Right lung (tissue), 5 donors: ENCODE results near the gene AIPL1. TPM values are rescaled to one million over a fixed set of nuclear protein-coding genes. Genes with fewer than 3 reads are reported as not detected.

Experiments used
- DNase-seq, 2 donors: peaks; one replicate each; pipeline ENCODE4 v3.0.0-alpha.2; 2013
- polyA plus RNA-seq, 5 donors: library from polyadenylated mRNA; unstranded; fragments of 120-200 nt; gene quantifications; one replicate each; pipeline versions ENCODE4 v1.2.1 to v1.2.3, GENCODE V29; 2013; ENCODE audit warnings: inconsistent platforms in 1 of 5, low replicate concordance in 1 of 5; ENCODE audit not compliant: insufficient read length in 5 of 5, insufficient read depth in 1 of 5

Gene AIPL1
- polyA plus RNA-seq, 5 donors: 0.04 to 0.05 TPM; not detected in 3

DNA sequence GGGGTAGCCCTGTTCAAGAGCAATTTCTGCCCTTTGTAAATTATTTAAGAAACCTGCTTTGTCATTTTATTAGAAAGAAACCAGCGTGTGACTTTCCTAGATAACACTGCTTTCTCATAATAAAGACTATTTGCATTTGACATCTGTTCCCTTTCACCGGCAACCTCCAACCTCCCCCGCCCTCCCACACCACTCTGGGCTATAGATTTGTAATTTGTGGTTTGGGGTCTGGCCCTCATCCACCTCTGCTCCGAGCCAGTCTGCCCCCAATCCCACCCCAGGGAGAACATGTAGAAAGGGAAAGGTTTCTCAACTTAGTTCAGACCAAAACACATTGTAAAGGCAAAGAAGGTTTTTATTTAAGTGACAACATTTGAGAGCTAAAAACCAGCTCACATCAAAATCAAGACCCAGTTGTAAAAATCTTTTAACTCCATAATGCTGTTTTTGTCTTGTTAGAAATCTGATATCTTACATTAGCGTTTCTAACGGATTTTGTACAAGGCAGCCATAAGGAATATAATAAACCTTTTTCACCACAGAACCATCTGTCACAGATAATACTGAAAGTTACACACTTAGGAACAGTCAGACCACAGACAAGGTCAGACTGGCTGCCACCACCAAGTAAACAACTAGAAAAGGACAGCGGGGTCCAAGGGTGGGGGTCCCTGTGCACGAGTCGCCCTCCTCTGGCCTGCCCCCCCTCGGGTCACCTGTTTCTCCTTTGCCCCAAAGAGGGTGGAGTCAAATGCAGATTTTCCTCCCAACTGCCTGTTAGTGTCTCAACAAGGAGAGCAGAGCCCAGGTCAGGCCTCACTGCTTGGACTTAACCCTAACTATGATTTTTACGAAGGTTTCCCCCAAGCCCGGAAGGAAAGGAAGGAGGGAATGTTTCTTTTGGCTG, 16.3 kb upstream of the AIPL1 start:
- DNase-seq: no peak

GRCh38 chr17:6449307-6449706, 14.4 kb upstream of the AIPL1 start:
- no peak for DNase-seq

DNA sequence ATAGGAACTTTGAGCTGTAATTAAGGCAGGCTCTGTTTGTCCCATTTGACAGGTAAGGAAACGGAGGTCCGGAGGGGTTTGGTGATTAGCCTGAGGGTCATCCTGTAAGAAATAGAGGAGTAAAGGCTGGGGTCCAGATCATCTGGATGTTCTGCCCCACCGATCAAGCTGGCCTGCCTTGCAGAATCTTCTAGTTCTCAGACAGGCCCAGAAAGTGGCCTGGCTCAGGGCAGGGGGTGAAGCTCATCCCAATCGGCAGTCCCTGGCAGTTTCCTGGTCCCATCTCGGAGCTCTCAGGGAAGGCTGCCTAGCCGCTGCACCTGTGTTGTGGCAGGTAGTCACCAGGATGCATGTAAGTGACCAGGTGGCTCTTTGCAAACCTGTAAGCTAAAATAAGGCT, 13.6 kb upstream of the AIPL1 start:
- no peak for DNase-seq

DNA sequence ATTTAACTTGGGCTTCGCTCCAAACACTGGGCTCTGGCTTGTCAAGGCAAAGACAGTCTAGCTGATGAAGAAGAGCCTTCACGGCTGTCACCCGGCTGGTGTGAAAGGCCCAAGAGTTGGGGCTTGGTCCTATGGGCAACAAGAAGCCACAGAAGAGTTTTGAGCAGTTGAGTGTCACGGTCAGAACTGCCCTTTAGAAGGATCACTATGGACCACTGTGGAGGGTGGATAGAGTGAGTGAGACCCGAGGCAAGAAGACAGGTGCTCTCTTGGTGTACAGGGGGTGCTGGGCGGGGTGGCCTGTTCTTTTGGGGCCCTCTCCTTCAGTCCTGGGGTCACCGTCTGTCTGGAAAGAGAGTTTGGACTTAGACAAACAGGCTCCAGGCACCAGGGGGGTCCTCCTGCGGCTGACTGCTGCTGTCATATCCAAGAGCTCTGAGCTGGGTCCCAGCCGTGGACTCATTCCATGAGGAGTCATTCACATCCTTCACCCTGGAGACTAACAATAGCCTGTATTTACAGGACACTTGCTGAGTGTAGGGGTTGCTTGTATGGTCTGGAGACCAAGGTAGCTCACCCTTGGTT, 11.7 kb upstream of the AIPL1 start:
- DNase-seq: no peak

- no peak for DNase-seq
Measured at GRCh38 chr17:6444571-6445335, 9.8 kb upstream of the AIPL1 start.

DNA sequence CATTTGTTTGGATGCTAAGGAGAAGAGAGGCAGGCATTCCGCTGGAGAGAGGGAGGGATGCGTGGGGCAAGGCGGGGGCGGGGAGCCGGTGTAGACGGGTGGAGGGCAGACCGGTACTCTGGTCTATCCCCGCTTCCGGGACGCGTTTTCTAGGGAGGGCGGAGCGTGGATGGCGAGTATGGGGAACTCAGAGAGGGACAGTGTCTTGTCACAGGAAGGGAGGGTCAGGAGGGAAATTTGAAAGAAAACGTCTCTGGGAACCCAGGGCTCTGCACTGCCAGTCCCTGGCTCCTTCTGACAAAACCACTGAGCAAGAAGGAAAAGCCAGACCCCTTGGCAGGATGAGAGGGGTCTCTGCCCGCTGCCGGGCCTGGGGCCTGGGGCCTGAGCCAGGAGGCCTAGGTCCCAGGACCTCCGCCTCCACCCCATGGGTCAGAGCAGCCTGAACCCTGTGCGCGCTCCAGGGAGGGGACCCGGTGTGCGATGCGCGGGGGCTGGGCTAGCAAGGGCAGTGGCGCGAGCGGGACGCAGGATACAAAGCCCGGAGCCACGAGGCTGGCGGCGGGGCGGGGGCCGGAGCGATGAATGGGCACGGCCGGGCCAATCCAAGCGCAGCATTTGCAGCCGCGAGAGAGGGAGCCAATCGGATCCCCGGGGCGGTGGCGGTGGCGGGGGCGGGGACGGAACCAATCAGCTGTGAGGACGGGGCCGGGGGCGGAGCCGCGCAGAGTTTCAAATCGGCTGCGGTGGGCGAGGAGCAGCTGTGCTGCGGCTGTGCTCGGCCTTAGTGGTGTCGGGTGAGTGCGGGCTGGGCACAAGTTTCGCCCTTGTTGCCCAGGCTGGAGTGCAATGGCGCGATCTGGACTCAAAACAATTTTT, 9.0 kb upstream of the AIPL1 start, which contains the start of gene PIMREG:
Gene PIMREG (plus strand): TSS at position 764 of the 879 bp plus-strand sequence. CDS start 656 bp downstream, outside the sequence.
- peak; percentile 93 to 97 for DNase-seq

- DNase-seq: no peak
Measured at GRCh38 chr17:6442775-6443174, 7.9 kb upstream of the AIPL1 start.

DNA sequence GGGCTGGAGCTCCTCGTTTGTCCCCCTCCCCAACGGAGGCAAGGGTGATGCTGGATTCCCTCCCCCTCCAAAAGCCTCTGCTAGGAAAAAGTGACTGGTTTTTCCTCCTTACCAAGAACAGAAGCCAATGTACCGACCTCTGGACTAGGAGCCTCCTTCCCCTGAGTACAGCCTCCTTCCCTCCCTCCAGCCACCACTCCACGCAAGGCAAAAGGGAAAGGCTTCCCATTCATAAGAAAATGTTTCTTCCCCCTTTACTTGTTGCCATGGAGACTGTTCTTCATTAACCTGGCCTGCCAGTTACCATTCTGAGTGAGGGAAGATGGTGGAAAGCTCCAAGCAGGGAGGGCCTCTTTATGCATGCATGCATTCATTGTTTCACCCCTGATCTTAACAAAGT, 5.0 kb upstream of the AIPL1 start:
- DNase-seq: no peak

- DNase-seq: no peak
Measured at GRCh38 chr17:6437956-6438355, 3.0 kb upstream of the AIPL1 start.

GRCh38 chr17:6437466-6437865, 2.5 kb upstream of the AIPL1 start:
- no peak for DNase-seq

DNA sequence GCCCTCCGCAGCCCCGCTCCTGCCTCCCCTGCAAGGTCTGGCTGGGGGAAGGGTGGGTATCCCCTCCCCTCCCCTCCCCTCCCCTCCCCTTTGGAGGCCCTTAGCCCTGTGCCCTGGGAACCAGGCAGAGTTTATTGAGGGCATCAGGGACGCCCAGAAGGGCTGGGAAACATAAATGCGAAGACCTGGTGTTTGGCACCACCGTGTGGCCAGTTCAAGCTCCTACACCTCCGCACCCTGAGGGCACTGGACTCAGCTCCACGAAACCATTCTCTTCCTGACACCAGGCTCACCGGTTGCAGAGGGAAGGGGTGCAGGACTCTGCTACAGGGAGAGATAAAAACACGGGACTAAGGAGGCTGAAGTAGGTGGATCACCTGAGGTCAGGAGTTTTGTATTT, 1.0 kb upstream of the AIPL1 start:
- DNase-seq: peak; percentile 14 to 38

GRCh38 chr17:6430769-6431168, 4.2 kb downstream of the AIPL1 start:
- no peak for DNase-seq

DNA sequence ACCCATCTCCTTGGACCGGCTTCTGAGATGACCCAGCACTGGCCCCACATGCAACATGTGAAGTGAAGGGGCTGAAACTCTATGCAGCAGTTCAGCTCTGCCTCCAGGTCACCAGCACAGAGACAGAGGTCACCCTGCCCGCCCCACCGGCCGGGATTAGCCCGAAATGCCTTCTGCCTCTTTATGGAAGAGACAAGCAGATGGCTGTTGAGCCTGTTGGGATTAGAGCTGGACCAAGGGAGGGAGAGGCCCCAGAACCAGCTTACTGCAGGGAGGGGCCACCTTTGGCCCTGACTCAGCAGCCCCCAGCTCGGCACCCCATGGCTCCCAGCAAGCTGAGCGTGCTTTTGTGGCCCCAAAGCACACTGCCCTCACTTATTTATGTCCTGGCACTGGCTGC, 5.7 kb downstream of the AIPL1 start:
- DNase-seq: no peak

- DNase-seq: no peak
Measured at GRCh38 chr17:6428207-6428965, 6.5 kb downstream of the AIPL1 start.

GRCh38 chr17:6427279-6427781, 7.6 kb downstream of the AIPL1 start:
- DNase-seq: no peak

DNA sequence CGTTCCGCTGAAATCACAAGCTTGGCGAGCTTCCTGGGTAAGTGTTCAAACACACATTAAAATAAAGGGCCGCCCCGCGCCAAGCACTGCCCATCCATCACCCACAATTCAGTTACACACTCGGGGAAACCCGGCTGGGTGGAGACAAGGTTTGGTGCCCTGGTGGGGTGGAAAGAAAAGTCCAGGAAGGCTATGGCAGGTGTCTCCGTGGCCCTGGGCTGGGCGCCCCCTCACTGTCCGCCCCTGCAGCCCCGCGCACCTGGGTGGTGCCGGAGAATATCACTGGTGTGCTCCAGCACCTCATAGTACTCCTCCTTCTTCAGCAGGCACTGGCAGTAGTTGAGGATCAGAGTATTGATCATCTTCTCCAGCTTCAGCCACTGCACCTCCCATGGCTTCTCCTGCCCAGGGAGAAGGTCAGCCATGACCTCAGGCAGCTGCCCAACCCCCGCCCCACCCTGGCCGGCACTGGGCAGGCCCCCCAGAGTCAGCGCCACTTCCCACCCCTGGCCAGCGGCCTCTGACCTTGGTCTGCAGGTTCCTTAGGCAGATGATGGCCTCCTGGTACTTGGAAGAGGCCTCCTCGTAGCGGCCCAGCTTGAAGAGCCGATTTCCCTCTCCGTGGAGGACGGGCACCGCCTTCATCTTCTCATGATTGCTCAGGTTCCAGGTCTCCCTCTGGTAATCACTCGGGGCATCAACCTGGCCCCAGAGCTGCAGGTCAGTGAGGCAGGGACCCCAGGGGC, 8.4 kb downstream of the AIPL1 start:
- no peak for DNase-seq

GRCh38 chr17:6425407-6425806, 9.5 kb downstream of the AIPL1 start:
- DNase-seq: no peak

- no peak for DNase-seq
Measured at GRCh38 chr17:6423931-6424330, 11.0 kb downstream of the AIPL1 start.

- no peak for DNase-seq
Measured at GRCh38 chr17:6422654-6423241, 12.2 kb downstream of the AIPL1 start.
